Hepatocyte (in vitro differentiated cells): ENCODE results near the gene EIF3A. TPM values are rescaled to one million over a fixed set of nuclear protein-coding genes. Genes with fewer than 3 reads are reported as not detected.
A peak's percentile ranks its signal among the peaks of the same experiment; 100 is the strongest.
"Not testable (repeated sequence)": the region's sequence is repeated elsewhere in the genome, so short reads cannot be mapped to it uniquely, and the experiment has no call there.

Experiments
- DNase-seq: peaks from one replicate; pipeline ENCODE4 v3.0.0-alpha.2; 2016; ENCODE audit warnings: low spot score
- H2AFZ ChIP-seq: fragments of 200-600 bp; sonication (generic); 2 replicates; pipeline ENCODE4 v1.6.0; 2016; ENCODE audit warnings: antibody characterized with exemption, mild to moderate bottlenecking
- H3K27ac ChIP-seq: fragments of 200-600 bp; sonication (generic); 2 replicates; pipeline ENCODE4 v1.5.1; 2016; ENCODE audit warnings: mild to moderate bottlenecking
- H3K27me3 ChIP-seq: fragments of 200-600 bp; sonication (generic); 2 replicates; pipeline ENCODE4 v1.6.1; 2016
- H3K36me3 ChIP-seq: fragments of 200-600 bp; sonication (generic); replicated peaks from 2 replicates; pipeline ENCODE4 v1.5.1; 2016; ENCODE audit warnings: low read depth; ENCODE audit not compliant: insufficient read depth
- H3K4me1 ChIP-seq: fragments of 200-600 bp; sonication (generic); 2 replicates; pipeline ENCODE4 v1.5.1; 2016; ENCODE audit warnings: mild to moderate bottlenecking, moderate library complexity; ENCODE audit not compliant: insufficient read depth
- H3K4me2 ChIP-seq: fragments of 200-600 bp; sonication (generic); 2 replicates; pipeline ENCODE4 v1.6.0; 2016
- H3K4me3 ChIP-seq: fragments of 200-600 bp; sonication (generic); 2 replicates; pipeline ENCODE4 v1.5.1; 2016; ENCODE audit warnings: mild to moderate bottlenecking
- H3K79me2 ChIP-seq: fragments of 200-600 bp; sonication (generic); 2 replicates; pipeline ENCODE4 v1.6.0; 2017; ENCODE audit warnings: mild to moderate bottlenecking
- H3K9me2 ChIP-seq: fragments of 200-600 bp; sonication (generic); replicated peaks from 2 replicates; pipeline ENCODE4 v1.6.0; 2017; ENCODE audit warnings: mild to moderate bottlenecking; ENCODE audit not compliant: insufficient read depth
- H3K9me3 ChIP-seq: fragments of 200-600 bp; sonication (generic); 2 replicates; pipeline ENCODE4 v1.5.1; 2016; ENCODE audit warnings: low read depth, mild to moderate bottlenecking
- H4K20me1 ChIP-seq: fragments of 200-600 bp; sonication (generic); 2 replicates; pipeline ENCODE4 v1.6.0; 2016; ENCODE audit warnings: mild to moderate bottlenecking; ENCODE audit not compliant: insufficient read depth, poor library complexity, severe bottlenecking
- CTCF ChIP-seq: fragments of 200-600 bp; sonication (generic); IDR thresholded peaks from 2 replicates; pipeline ENCODE4 v1.5.1; 2016; ENCODE audit warnings: antibody characterized with exemption, mild to moderate bottlenecking; ENCODE audit not compliant: poor library complexity
- EZH2 ChIP-seq: fragments of 200-600 bp; sonication (generic); IDR thresholded peaks from 2 replicates; pipeline ENCODE4 v1.6.1; 2016; ENCODE audit warnings: antibody characterized with exemption, mild to moderate bottlenecking, borderline replicate concordance
- EZH2phosphoT487 ChIP-seq: fragments of 200-600 bp; sonication (generic); IDR thresholded peaks from one replicate; pipeline ENCODE4 v1.6.1; 2018; ENCODE audit warnings: antibody characterized with exemption, mild to moderate bottlenecking, low read depth, moderate library complexity; ENCODE audit not compliant: unreplicated experiment, severe bottlenecking
- WGBS: methylation state at CpG from one replicate; pipeline ENCODE4 v1.1.6; 2016; ENCODE audit warnings: low lambda C conversion rate; ENCODE audit errors: missing lambda C conversion rate; 5-methylcytosine and 5-hydroxymethylcytosine counted together
- polyA plus RNA-seq: library from polyadenylated mRNA; unstranded; fragments of >200 nt; fragmentation: Nextera tagmentation; extraction: Ambion mirVana; gene quantifications from 2 replicates; pipeline ENCODE4 v1.2.1, GENCODE V29; 2016
- total RNA-seq: library from RNA; depleted of rRNA; stranded (reverse); fragments of >200 nt; gene quantifications from 2 replicates; pipeline ENCODE4 v1.2.3, GENCODE V29; 2014

The EIF3A gene
- total and polyA plus RNA-seq, 2 experiments from 2014 or later: 56.6 to 93.7 TPM

GRCh38 chr10:119028900-119029612, 51.6 kb downstream of the EIF3A start:
- H2AFZ ChIP-seq: peak overlapping the region; percentile 54

GRCh38 chr10:119028445-119028899, 52.1 kb downstream of the EIF3A start:
- not testable (repeated sequence) for H3K4me1 ChIP-seq, H3K27me3 ChIP-seq, H2AFZ ChIP-seq, H3K79me2 ChIP-seq, H3K27ac ChIP-seq, H3K4me3 ChIP-seq, H3K36me3 ChIP-seq, H3K9me2 ChIP-seq, H3K9me3 ChIP-seq, DNase-seq
- 58% methylated on average over 9 of the region's 10 CpGs for WGBS
- H4K20me1 ChIP-seq: peaks cover 13% of the 10 kb centered on the region
- peak overlapping the region; percentile 82 for H3K4me2 ChIP-seq

More at GRCh38 chr10:119028900-119029612, 51.6 kb downstream of the EIF3A start:
- H3K4me3 ChIP-seq: no peak overlapping the region
- no peak for TF ChIP-seq EZH2
- TF ChIP-seq CTCF: peak; percentile 9
- peaks cover 18% of the 10 kb centered on the region for H4K20me1 ChIP-seq
- no peaks in the 10 kb centered on the region for H3K27me3 ChIP-seq
- peak; percentile 93 for DNase-seq
- H3K4me2 ChIP-seq: peak overlapping the region; percentile 82
- no peaks in the 10 kb centered on the region for H3K9me2 ChIP-seq
- WGBS: 5% methylated on average over 41 of the region's 68 CpGs
- peaks cover 4% of the 10 kb centered on the region for H3K36me3 ChIP-seq
- H3K4me1 ChIP-seq: peaks cover 7% of the 10 kb centered on the region
- no peaks in the 10 kb centered on the region for H3K79me2 ChIP-seq
- no peak overlapping the region for H3K27ac ChIP-seq
- H3K9me3 ChIP-seq: no peaks in the 10 kb centered on the region

DNA sequence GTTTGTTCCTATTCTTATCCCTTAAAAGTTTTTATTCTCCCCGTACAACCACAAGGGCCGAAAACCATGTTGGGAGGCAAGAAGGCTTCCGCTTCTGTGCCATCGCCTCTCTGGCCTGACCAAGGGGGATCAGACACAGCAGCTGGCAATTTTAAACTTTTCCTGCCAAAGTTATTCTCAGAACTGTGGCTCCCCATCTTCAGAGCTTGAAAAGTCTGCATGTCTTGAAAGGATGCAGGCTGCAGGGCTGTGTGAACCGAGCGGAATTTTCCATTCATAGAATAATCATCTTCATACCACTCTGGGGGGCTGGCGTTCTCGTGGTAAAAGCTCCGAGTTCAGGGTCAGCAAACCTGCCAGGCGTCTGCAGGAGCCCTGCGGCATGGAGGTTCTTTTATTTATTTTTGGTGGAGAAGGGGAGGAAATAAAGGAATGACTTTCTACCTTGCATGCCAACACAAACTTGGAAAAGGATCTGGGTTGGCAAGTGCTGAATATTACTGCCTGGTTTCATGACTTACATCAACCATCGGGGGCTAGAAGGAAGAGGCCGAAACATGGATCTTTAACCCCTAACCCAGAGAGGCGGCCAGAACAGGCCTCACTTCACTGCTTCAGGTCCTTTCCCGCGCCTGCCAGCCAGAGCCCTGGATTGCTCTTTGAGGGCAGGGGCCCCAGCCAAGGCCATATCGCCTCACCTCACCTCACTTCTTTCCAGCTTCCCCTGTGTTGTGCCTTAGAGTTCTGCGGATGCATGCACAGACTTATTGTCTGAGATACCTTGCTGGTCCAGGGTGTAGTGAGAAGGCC, 54.1 kb downstream of the EIF3A start:
- H4K20me1 ChIP-seq: peaks cover 6% of the 10 kb centered on the region
- no peaks in the 10 kb centered on the region for H3K9me3 ChIP-seq
- H3K79me2 ChIP-seq: no peaks in the 10 kb centered on the region
- H2AFZ ChIP-seq: no peak overlapping the region
- H3K27me3 ChIP-seq: no peaks in the 10 kb centered on the region
- H3K4me1 ChIP-seq: peaks cover 7% of the 10 kb centered on the region
- H3K27ac ChIP-seq: no peak overlapping the region
- H3K9me2 ChIP-seq: no peaks in the 10 kb centered on the region
- TF ChIP-seq CTCF: no peak
- no peak for TF ChIP-seq EZH2phosphoT487
- no peak for TF ChIP-seq EZH2
- DNase-seq: no peak
- H3K36me3 ChIP-seq: no peaks in the 10 kb centered on the region
- 90% methylated on average over 18 of the region's 18 CpGs for WGBS
- no peak overlapping the region for H3K4me3 ChIP-seq
- H3K4me2 ChIP-seq: no peak overlapping the region

DNA sequence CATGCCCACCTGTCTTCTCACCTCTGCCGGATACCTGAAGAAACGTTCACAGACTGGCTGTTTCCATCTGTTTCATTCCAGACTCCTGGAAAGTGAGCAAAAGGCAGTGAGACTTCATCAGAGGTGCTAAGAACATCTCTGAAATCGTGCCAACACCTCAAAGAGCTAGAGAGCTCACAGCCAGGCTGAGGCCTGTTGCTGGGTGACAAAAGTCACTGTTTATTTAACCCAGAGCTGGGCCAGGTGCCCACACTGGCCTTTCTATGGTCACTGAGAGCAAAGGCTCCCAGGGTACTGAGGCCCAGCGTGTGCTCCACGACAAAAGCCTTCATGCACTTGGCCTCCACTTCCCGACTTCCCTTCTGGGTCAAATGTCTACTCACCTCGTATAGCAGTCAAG, 54.8 kb downstream of the EIF3A start:
- Histone ChIP-seq H4K20me1 (peaks cover 3% of the 10 kb centered on the region), H3K9me2 (no peaks in the 10 kb centered on the region), H3K4me3 (no peak overlapping the region), H3K4me1 (peaks cover 2% of the 10 kb centered on the region), H3K27me3 (no peaks in the 10 kb centered on the region), H2AFZ (no peak overlapping the region), H3K79me2 (no peaks in the 10 kb centered on the region), H3K27ac (no peak overlapping the region), H3K4me2 (no peak overlapping the region), H3K9me3 (no peaks in the 10 kb centered on the region), H3K36me3 (no peaks in the 10 kb centered on the region)
- no peak for DNase-seq
- 86% methylated on average over 7 of the region's 7 CpGs for WGBS
- TF ChIP-seq EZH2phosphoT487 (no peak), CTCF (no peak), EZH2 (no peak)
